Mammary epithelial cell (primary cell): ENCODE results near the gene SEPTIN5.

ENCODE experiments used
- CTCF ChIP-seq, 2 donors: IDR thresholded peaks in 1 of 2; conservative IDR thresholded peaks in 1 of 2; 2 replicates each; pipeline ENCODE4 v1.5.1; 2011 to 2012; ENCODE audit warnings: inconsistent platforms in 2 of 2, low read length in 2 of 2, mild to moderate bottlenecking in 2 of 2, control low read depth in 1 of 2, low read depth in 1 of 2; ENCODE audit not compliant: insufficient read depth in 1 of 2; ENCODE audit errors: extremely low read depth in 1 of 2
- EZH2 ChIP-seq: IDR thresholded peaks from 2 replicates; pipeline ENCODE4 v1.6.1; 2012; ENCODE audit warnings: low read length, inconsistent platforms, borderline replicate concordance

GRCh38 chr22:19747551-19747950 is 33.2 kb downstream of the SEPTIN5 start:
- TF ChIP-seq CTCF (conservative IDR thresholded peaks at IDR 0.05 in 1 of 2, IDR thresholded peaks at IDR 0.05 in 1 of 2; ENCODE audit: extremely low read depth in 1 of 2, insufficient read depth in 1 of 2, low read depth in 1 of 2, low read length in 2 of 2) (no peak), EZH2 (no peak)
